Loucy (cell line): ENCODE results near the gene TSHR.

ENCODE experiments used
- H2AFZ ChIP-seq: fragments of 200-600 bp; sonication (generic); 2 replicates; pipeline ENCODE4 v1.6.0; 2016; ENCODE audit warnings: antibody characterized with exemption, mild to moderate bottlenecking, low read length, moderate library complexity
- H3F3A ChIP-seq: fragments of 200-600 bp; 2 replicates; pipeline ENCODE4 v1.6.0; 2016; ENCODE audit warnings: antibody characterized with exemption, low read depth, mild to moderate bottlenecking
- H3K27me3 ChIP-seq: fragments of 200-600 bp; sonication (generic); 2 replicates; pipeline ENCODE4 v1.6.1; 2014; ENCODE audit warnings: low read length, mild to moderate bottlenecking; ENCODE audit not compliant: insufficient read depth, poor library complexity, severe bottlenecking
- H3K36me3 ChIP-seq: fragments of 200-600 bp; sonication (generic); 2 replicates; pipeline ENCODE4 v1.6.1; 2016; ENCODE audit warnings: low read length; ENCODE audit not compliant: insufficient read depth
- H3K4me1 ChIP-seq: fragments of 200-600 bp; sonication (generic); 2 replicates; pipeline ENCODE4 v1.5.1; 2014; ENCODE audit warnings: low read length, mild to moderate bottlenecking; ENCODE audit not compliant: insufficient read depth, poor library complexity, severe bottlenecking
- H3K4me2 ChIP-seq: fragments of 200-600 bp; sonication (generic); 2 replicates; pipeline ENCODE4 v1.6.0; 2014; ENCODE audit warnings: antibody characterized with exemption, low read length, low read depth, mild to moderate bottlenecking; ENCODE audit not compliant: poor library complexity, severe bottlenecking
- H3K4me3 ChIP-seq: fragments of 200-600 bp; sonication (generic); 2 replicates; pipeline ENCODE4 v1.5.1; 2014; ENCODE audit warnings: low read length, mild to moderate bottlenecking, mixed read lengths; ENCODE audit not compliant: poor library complexity, severe bottlenecking
- H3K79me2 ChIP-seq: fragments of 200-600 bp; sonication (generic); 2 replicates; pipeline ENCODE4 v1.6.1; 2014; ENCODE audit warnings: low read length; ENCODE audit not compliant: insufficient read depth
- H3K9ac ChIP-seq: fragments of 200-600 bp; sonication (generic); 2 replicates; pipeline ENCODE4 v1.6.0; 2014; ENCODE audit warnings: mild to moderate bottlenecking, low read depth, low read length, moderate library complexity; ENCODE audit not compliant: poor library complexity, severe bottlenecking
- H3K9me2 ChIP-seq: fragments of 200-600 bp; sonication (generic); replicated peaks from 2 replicates; pipeline ENCODE4 v1.6.1; 2016; ENCODE audit warnings: low read depth, low read length, mixed read lengths
- H3K9me3 ChIP-seq: fragments of 200-600 bp; sonication (generic); 2 replicates; pipeline ENCODE4 v1.6.1; 2014; ENCODE audit warnings: mild to moderate bottlenecking, antibody characterized with exemption, low read length, low read depth; ENCODE audit not compliant: insufficient read depth
- H4K20me1 ChIP-seq: fragments of 200-600 bp; sonication (generic); 2 replicates; pipeline ENCODE4 v1.6.0; 2014; ENCODE audit warnings: antibody characterized with exemption, low read length, mild to moderate bottlenecking; ENCODE audit not compliant: insufficient read depth, poor library complexity, severe bottlenecking
- CTCF ChIP-seq: fragments of 200-600 bp; sonication (generic); conservative IDR thresholded peaks from 2 replicates; pipeline ENCODE4 v1.5.1; 2014; ENCODE audit warnings: mild to moderate bottlenecking, antibody characterized with exemption, low read length
- EZH2phosphoT487 ChIP-seq: fragments of 200-600 bp; IDR thresholded peaks from 2 replicates; pipeline ENCODE4 v1.6.1; 2018; ENCODE audit warnings: antibody characterized with exemption, mild to moderate bottlenecking, moderate library complexity, borderline replicate concordance

Gene TSHR

GRCh38 chr14:80919622-80920021, 35.8 kb upstream of the TSHR start:
- no peak overlapping the region for H3K9ac ChIP-seq
- H4K20me1 ChIP-seq, result no peaks in the 10 kb centered on the region
- H3K27me3 ChIP-seq, result no peaks in the 10 kb centered on the region
- H3K9me2 ChIP-seq, result no peaks in the 10 kb centered on the region
- H3F3A ChIP-seq, result no peaks in the 10 kb centered on the region
- H3K4me1 ChIP-seq, result peaks cover 9% of the 10 kb centered on the region
- H3K36me3 ChIP-seq, result peaks cover 19% of the 10 kb centered on the region
- no peak for TF ChIP-seq EZH2phosphoT487
- no peak for TF ChIP-seq CTCF
- no peak overlapping the region for H3K4me2 ChIP-seq
- no peaks in the 10 kb centered on the region for H3K9me3 ChIP-seq
- no peak overlapping the region for H3K4me3 ChIP-seq
- no peak overlapping the region for H2AFZ ChIP-seq
- peaks cover 39% of the 10 kb centered on the region for H3K79me2 ChIP-seq

GRCh38 chr14:80923368-80923767, 32.1 kb upstream of the TSHR start:
- H4K20me1 ChIP-seq, result peaks cover 6% of the 10 kb centered on the region
- no peak overlapping the region for H2AFZ ChIP-seq
- no peaks in the 10 kb centered on the region for H3F3A ChIP-seq
- H3K36me3 ChIP-seq, result no peaks in the 10 kb centered on the region
- H3K4me2 ChIP-seq, result no peak overlapping the region
- no peak overlapping the region for H3K9ac ChIP-seq
- H3K4me1 ChIP-seq, result peaks cover 20% of the 10 kb centered on the region
- H3K79me2 ChIP-seq, result peaks cover 62% of the 10 kb centered on the region
- no peak overlapping the region for H3K4me3 ChIP-seq
- no peaks in the 10 kb centered on the region for H3K27me3 ChIP-seq
- TF ChIP-seq EZH2phosphoT487 (no peak), CTCF (no peak)
- no peaks in the 10 kb centered on the region for H3K9me2 ChIP-seq
- H3K9me3 ChIP-seq, result no peaks in the 10 kb centered on the region

GRCh38 chr14:80924365-80925103, 30.9 kb upstream of the TSHR start:
- H2AFZ ChIP-seq, result no peak overlapping the region
- H3K27me3 ChIP-seq, result no peaks in the 10 kb centered on the region
- H4K20me1 ChIP-seq, result peaks cover 7% of the 10 kb centered on the region
- H3K79me2 ChIP-seq, result peaks cover 63% of the 10 kb centered on the region
- no peak overlapping the region for H3K4me3 ChIP-seq
- no peak overlapping the region for H3K4me2 ChIP-seq
- H3K9me2 ChIP-seq, result no peaks in the 10 kb centered on the region
- no peaks in the 10 kb centered on the region for H3K9me3 ChIP-seq
- H3K9ac ChIP-seq, result no peak overlapping the region
- peaks cover 22% of the 10 kb centered on the region for H3K4me1 ChIP-seq
- H3K36me3 ChIP-seq, result no peaks in the 10 kb centered on the region
- H3F3A ChIP-seq, result no peaks in the 10 kb centered on the region
- TF ChIP-seq EZH2phosphoT487 (no peak), CTCF (no peak)
